DMS53 treated with DMSO at 0.1 percent for 48 hours (cell line): ENCODE results near the gene REL.
"Not testable (repeated sequence)": the region's sequence is repeated elsewhere in the genome, so short reads cannot be mapped to it uniquely, and the experiment has no call there.

ENCODE experiments used
- DNase-seq: peaks from one replicate; lab custom pipeline; 2025; ENCODE audit not compliant: unreplicated experiment; lab: John Stamatoyannopoulos, UW

The REL gene

GRCh38 chr2:60867848-60868247 is 13.5 kb upstream of the REL start:
- DNase-seq: no peak

- no peak for DNase-seq
Observed at GRCh38 chr2:60868589-60869273, 12.6 kb upstream of the REL start.

GRCh38 chr2:60872510-60872928 is 8.9 kb upstream of the REL start:
- DNase-seq: no peak

GRCh38 chr2:60873381-60873780 is 8.0 kb upstream of the REL start:
- no peak for DNase-seq

GRCh38 chr2:60875520-60875919 is 5.9 kb upstream of the REL start:
- DNase-seq: no peak

DNA sequence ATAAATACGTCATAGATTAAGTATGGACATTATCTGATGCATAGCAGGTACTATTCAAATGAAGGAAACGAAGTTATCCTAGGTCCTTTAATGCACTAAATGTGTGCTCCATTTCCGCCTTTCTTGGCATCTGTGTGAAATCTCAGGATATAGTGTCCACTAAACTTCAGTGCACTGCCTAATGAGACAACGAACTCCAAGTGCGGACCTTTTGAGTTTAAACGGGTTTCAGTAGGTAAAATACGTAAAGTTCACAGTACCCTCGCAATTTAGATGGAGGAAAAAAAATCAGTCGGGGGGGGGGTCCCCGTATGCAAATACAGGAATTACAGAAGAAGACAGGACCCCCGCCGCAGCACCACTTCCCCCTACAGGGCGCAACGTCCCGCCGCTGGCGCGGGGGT is 729 bp upstream of the REL start:
- DNase-seq: peak; percentile 34

DNA sequence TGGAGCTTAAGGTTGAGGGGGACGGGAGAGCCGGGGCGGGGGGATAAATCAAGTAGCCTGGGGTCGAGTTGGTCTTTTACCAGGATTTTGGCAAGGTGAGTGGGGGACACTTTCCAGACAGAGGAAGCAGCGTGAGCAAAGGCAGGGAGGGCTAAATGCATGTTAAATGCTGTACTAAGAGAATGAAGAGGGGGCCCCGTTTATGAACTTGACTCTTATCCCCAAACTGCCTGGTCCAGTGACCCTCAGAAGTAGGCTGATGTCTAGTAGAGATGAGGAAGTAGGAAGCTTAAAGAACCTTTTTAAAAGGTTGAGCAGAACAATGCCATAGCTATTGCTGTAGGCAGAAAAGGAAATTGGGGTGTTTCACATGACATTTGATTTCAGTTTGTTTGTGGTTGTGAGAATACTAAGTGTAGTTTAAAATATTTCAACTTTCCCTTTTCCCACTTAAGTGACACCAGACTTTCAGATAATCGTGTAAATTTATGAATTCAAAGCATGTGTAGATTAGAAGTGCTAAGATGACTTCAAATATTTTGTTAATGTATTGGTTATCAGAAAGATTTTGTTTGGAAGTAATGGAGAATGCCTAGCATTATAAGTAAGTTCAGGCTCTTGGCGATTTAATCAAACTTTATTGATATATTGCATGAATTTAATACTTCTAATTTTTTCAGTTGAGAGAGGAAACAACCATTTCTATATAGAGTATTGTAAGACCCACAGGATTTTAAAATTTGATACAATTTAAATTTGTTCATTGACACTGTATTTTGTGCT is 1.8 kb downstream of the REL start:
- DNase-seq: no peak

GRCh38 chr2:60883896-60884295 is 2.5 kb downstream of the REL start:
- DNase-seq: no peak

DNA sequence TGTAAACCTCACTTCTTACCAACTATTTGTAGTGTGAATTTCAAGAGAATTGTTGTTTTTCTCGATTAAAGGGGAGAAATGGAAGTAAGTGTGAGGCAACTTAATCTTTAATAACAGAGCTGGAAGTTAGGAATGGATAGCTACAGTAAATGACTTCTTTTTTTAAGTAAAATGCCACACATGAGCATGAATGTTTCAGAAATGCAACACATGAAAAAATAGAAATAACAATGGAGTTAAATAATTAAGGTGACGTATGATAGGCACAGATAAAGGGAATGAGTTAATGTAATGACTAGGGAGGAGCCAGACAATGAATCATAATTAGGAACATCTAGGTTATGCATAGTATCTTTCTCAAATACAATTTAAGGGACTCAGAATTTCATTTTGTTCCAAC is 3.4 kb downstream of the REL start:
- DNase-seq: no peak

GRCh38 chr2:60885683-60886082 is 4.3 kb downstream of the REL start:
- DNase-seq: no peak

- no peak for DNase-seq
Observed at GRCh38 chr2:60886991-60887390, 5.6 kb downstream of the REL start.

- no peak for DNase-seq
Observed at GRCh38 chr2:60888853-60889252, 7.5 kb downstream of the REL start.

DNA sequence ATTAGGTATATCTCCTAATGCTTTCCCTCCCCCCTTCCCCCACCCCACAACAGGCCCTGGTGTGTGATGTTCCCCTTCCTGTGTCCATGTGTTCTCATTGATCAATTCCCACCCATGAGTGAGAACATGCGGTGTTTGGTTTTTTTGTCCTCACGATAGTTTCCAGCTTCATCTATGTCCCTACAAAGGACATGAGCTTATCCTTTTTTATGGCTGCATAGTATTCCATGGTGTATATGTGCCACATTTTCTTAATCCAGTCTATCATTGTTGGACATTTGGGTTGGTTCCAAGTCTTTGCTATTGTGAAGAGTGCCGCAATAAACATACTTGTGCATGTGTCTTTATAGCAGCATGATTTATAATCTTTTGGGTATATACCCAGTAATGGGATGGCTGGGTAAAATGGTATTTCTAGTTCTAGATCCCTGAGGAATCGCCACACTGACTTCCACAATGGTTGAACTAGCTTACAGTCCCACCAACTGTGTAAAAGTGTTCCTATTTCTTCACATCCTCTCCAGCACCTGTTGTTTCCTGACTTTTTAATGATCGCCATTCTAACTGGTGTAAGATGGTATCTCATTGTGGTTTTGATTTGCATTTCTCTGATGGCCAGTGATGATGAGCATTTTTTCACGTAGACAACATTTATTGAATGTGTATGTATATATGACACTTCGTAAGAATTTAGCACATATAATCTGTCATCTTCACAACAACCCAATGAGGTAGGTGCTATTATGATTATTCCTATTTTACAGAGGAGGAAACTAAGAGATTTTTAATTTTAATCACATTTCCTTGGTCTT is 8.4 kb downstream of the REL start:
- DNase-seq: not testable (repeated sequence)

- no peak for DNase-seq
Observed at GRCh38 chr2:60890393-60890707, 9.0 kb downstream of the REL start.

DNA sequence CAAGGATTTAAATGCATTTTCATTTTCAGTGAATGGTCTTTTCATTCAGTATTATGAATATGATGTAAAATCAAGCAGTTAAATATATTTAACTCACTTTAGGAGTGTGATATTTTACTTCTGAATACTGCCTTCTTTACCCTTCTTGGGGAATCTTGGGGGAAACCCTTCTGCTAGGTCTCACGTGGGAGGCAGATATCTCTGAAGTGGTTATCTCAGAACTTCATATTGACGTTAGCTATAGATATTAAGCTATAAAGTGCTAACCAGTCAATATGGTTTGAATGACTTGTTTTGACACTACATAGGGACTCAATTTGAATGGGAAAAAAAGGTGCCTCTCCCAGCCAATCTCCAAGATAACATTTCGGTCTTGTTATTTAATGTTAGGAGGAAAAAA is 9.8 kb downstream of the REL start:
- no peak for DNase-seq

DNA sequence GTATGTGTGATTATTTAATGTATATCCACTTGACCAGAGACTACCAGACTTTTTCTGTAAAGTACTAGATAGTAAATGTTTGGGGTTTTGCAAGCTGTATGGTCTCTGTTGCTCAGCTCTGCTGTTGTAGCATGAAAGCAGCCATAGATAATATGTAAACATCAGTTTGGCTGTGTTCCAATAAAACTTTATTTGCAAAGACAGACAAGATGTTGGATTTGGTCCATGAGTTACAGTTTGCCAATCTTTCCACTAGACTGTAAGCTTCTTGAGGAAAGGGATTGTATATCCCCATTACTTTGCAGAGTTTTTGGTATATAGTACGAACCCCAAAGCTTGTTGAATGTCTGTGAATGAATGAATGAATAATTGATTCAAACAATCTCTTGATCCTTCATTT is 17.2 kb downstream of the REL start:
- no peak for DNase-seq

GRCh38 chr2:60899230-60899891 is 18.0 kb downstream of the REL start:
- no peak for DNase-seq

- DNase-seq: no peak
Observed at GRCh38 chr2:60899892-60900249, 18.5 kb downstream of the REL start.

DNA sequence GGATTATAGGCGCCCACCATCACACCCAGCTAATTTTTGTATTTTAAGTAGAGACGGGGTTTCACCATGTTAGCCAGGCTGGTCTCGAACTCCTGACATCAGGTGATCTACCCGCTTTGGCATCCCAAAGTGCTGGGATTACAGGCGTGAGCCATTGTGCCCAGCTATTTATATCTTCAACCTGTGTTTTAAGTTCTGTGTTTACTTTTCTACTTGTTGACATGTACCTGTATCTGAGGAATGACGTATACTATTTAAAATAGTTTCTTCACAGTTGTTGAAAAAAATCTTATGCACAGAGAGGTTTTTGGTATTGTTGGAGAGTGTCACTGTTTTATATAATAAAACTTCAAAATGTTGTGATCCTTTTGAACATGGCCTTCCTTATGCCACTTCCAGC is 19.9 kb downstream of the REL start:
- not testable (repeated sequence) for DNase-seq

DNA sequence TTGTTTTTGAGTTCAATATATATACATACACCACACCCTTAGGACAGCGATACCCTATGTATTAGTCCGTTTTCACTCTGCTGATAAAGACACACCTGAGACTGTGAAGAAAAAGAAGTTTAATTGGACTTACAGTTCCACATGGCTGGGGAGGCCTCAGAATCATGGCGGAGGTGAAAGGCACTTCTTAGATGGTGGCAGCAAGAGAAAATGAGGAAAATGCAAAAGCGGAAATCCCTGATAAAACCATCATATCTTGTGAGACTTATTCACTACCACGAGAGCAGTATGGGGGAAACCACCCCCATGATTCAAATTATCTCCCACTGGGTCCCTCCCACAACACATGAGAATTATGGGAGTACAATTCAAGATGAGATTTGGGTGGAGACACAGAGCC is 24.5 kb downstream of the REL start:
- not testable (repeated sequence) for DNase-seq

- no peak for DNase-seq
Observed at GRCh38 chr2:60906395-60906794, 25.0 kb downstream of the REL start.

GRCh38 chr2:60907329-60907728 is 26.0 kb downstream of the REL start:
- DNase-seq: no peak
